Activated CD4-positive, alpha-beta T cell treated with anti-CD3 and anti-CD28 coated beads for 4 hours (primary cell): ENCODE data around the gene SEPSECS.
A peak's percentile ranks its signal among the peaks of the same experiment; 100 is the strongest.

ENCODE experiments used
- DNase-seq, 2 donors: peaks; one replicate each; pipeline ENCODE4 v3.0.0-alpha.2; 2020

SEPSECS gene

DNA sequence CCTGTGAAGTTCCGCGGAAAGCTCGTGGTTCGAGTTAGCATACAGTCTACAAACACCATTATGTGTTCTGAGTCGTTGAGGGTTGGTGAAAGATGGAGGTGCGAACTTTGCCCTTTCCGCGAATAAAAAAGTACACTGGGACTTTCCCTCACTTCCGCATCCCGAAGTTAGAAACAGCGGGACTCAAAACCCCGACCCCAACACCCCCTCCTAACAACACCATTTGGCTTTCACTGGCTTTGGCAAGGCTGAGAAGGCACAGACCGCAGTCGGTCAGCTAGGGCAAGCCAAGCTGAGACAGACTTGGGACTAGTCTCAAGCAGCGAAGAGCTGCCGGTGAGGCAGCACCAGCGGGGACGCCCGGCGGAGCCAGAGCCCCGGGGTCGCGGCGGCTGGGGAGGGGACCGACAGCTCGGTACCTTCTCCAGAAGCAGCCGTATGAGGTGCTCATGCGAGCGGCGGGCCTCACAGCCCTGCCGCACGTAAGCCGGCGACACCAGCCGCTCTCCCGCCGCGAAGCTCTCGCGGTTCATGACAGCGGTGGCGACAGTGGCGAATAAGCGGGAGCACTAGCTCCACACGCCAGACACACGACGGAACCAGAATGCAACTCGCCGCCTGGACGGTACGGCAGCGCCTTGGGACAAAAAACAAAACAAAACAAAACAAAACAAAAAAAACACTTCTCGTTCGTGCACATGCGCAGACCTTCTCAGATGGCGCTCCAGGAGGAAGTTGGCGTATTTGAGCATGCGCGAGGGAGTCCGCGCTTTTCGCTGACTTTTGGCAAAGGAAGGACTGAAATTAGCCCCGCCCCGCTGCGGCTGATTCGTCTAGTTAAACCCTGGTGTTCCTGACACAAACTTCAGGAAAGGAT lies at the start of gene SEPSECS:
TSS of gene SEPSECS (minus strand) at position 613 of the 877 bp plus-strand sequence. CDS start at position 533, 80 bp downstream.
- peak; percentile 92 to 94 for DNase-seq

DNA sequence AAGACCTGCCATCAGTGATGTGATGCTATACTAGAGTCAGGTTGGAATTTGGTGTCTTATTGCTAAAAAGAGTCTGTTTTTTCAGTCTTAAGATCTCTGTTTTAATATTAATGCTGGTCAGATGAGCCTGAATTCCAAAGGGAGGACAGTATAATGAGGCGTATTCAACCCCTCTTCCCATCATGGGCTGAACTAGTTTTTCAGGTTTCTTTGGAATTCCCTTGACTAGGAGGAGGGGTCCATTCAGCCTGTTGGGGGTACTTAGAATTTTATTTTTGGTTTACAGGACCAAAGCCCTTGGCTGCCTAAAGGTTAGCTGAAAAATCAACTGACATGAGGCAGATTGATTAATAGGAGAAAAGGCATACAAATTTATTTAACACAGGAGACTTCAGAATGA lies 49.5 kb upstream of the SEPSECS start:
- DNase-seq = no peak

DNA sequence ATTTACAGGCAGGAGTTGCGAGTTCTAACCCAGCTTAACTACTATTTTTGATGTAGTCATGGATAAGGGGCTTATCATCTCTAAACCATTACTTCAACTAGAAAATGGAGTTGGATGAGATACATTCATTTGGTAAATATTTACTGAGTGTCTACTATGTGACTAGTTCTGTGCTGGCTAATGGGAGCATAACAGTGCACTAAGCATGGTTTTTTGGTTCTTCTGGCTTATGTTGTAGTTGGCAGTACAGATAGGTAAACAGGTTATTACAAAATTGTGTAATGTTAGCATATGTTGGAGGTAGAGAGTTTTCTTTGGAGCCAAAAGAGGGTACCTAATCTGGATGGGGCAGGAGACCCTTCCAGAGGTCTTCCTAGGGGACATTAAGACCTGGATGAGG lies 47.7 kb upstream of the SEPSECS start:
- DNase-seq = no peak

DNA sequence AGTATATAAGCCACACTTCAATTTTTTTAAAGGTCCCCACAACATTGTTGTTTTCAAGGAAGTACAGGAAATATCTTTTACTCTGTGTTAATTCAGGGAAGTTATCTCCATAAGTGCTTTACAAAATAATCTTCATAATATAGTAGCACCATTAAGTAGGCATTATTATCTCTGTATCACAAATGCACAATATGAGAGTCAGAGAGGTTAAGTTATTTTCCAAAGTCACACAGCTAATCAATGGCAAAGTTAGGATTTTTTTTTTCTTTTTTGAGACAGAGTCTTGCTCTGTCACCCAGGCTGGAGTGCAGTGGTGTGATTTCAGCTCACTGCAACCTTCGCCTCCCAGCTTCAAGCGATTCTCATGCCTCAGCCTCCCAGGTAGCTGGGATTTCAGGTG lies 38.5 kb upstream of the SEPSECS start:
- no peak for DNase-seq

DNA sequence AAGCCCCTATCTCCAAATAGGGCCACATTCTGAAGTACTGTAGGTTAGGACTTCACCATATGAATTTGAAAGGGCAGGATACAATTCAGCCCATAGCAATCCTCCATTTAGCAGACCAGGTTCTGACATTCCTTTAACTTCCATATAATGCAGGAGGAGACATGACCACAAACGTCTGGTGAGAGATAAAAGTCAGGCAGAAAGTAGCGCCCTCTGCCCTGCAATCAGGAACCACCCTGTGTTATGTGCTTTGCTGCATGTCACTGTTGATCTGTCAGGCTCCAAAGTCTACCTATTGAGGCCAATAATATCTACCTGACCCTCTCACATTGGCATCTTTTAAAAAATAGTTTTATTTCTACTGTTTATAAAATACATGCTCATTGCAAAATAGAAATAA lies 30.2 kb upstream of the SEPSECS start:
- no peak for DNase-seq

- no peak for DNase-seq
These were observed 23.8 kb upstream of the SEPSECS start for GRCh38 chr4:25184056-25184455.

DNA sequence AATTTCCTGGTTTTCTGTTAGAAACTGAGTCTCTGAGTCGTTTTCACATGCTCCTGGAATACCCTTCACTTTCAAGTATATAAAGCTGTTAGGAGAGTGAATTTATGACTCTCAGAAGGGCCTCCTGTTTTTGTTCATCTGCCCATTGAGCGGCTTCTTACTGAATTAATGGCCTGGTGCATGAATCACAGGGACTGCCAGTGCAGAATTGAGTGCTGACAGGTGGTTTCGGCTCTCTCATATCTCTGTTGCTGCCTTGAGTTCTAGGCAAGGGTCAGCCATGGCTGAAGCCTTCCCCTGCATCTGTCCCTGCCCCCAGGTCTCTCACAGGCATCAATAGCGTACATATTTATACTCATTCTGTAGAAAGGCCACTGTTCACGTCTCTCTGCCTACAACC lies 22.7 kb upstream of the SEPSECS start:
- DNase-seq = no peak

GRCh38 chr4:25180524-25181131 lies 20.4 kb upstream of the SEPSECS start:
- DNase-seq = peak; percentile 12 to 24

GRCh38 chr4:25178838-25179261 lies 18.6 kb upstream of the SEPSECS start:
- peak in 1 of 2 donors; percentile 16 for DNase-seq

DNA sequence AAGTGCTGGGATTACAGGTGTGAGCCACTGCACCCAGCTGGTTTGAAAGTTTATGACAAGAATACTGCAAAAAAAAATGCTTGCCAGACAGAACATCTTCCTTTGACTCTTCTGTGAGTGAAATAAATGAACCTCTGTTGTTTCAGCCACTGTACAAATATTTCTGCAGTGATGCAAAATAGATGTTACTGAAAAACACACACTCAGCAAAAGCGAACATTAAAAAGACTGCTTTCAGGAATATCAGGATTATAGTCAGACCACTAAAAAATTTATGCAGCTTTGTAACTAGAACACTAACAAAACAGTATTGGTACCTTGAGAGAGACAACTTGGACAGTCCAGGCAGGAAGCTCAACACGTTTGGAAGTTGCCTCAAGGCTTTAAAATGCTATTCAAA lies 16.9 kb upstream of the SEPSECS start:
- no peak for DNase-seq

GRCh38 chr4:25174674-25175073 lies 14.4 kb upstream of the SEPSECS start:
- DNase-seq = no peak

GRCh38 chr4:25172961-25173915 lies 13.0 kb upstream of the SEPSECS start:
- DNase-seq = no peak

DNA sequence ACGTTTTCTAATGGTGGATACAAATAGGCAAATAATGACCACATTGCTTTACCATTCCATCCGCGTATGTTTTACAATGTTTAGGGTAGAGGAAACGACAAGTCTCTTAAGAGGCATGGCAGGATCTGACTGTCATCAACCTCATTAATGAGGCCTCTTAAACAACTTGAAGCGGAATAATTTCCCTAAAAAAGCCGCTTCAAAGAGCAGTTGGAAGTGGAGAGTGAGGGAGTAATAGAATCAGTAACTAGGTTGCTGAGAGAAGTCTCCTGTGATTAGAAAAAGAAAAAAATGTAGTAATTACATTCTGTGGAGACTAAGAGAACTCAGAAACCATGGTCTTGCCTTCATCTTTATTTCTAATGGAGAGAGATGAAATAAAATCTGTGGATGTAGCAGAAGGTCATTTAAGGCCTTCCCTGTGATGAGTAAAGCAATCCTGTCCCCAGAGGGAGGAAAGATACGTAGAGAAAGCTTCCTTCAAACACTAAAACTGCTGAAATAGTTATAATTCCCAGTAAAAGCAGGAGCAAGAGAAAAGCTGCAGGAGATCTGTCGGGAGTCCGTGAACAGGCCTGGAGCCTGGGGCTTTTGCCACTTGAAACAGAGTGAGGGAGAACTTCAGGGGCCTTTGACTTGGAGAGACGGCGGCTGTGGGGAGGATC lies 11.1 kb upstream of the SEPSECS start:
- DNase-seq = no peak

DNA sequence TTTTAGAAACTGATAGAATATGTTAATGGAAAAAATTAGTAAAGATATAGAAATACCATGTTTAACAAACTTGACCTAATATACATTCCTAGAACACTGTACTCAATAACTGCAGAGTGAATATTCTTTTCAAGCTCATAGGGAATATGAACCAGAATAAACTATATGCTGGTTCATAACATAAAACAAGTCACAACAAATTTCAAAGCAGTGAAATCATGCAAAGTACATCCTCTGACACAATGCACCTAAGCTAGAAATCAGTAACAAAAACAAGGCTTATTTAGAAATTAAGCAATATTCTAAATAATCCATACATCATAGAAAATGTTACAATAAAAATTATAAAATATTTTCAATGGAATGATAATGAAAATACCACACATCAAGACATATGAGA lies 9.2 kb upstream of the SEPSECS start:
- no peak for DNase-seq

DNA sequence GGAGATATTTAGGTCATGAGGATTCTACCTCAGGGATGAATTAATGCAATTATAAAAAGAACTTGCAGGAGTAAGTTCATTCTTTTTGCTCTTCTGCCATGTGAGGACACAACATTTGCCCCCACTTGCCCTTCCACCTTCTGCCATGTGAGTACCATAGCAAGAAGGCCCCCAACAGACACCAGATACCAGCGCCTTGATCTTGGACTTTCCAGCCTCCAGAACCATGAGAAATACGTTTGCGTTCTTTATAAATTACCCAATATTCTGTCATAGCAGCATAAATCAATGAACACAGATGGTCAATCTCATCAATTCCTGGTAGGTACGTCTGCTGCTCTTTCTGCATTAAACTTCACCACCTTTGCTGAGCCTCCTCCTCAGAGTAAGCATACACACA lies 5.7 kb upstream of the SEPSECS start:
- no peak for DNase-seq

DNA sequence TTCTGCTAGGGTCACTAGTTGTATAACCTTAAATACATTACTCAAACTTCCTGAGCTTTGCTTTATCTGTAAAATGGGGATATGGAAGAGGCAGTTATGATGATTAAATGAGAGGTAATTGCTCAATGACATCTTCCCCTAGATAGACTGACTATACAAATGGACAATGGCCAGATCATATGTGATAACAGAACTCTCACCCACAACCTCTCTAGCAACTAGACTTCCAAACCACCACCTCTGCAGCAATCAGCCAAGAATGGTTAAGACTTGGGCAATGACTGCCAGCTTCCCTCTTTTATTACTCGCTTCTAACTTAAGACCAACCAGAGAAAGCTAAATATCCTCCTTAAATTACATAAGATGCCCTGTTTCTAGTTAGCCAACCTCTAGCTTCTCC lies 2.9 kb upstream of the SEPSECS start:
- DNase-seq = no peak

- no peak for DNase-seq
These were observed 2.3 kb upstream of the SEPSECS start for GRCh38 chr4:25162566-25162965.

DNA sequence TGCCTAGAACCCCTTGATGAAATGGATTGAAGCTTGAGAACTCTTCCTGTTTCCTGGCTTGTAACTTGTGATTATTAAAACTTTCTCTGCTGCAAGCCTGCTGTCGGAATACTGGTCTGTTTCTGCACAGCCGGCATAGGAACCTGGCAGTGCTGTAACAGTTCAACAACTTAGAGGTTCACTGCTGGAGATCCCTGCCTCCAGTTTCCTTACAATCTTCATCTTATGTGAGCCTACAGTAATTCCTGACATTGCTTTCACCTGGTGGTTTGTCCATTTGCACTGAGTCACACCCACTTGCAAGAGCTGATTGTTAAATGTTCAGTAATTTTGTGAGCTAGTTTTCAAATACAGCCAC lies 1.3 kb upstream of the SEPSECS start:
- DNase-seq = no peak

DNA sequence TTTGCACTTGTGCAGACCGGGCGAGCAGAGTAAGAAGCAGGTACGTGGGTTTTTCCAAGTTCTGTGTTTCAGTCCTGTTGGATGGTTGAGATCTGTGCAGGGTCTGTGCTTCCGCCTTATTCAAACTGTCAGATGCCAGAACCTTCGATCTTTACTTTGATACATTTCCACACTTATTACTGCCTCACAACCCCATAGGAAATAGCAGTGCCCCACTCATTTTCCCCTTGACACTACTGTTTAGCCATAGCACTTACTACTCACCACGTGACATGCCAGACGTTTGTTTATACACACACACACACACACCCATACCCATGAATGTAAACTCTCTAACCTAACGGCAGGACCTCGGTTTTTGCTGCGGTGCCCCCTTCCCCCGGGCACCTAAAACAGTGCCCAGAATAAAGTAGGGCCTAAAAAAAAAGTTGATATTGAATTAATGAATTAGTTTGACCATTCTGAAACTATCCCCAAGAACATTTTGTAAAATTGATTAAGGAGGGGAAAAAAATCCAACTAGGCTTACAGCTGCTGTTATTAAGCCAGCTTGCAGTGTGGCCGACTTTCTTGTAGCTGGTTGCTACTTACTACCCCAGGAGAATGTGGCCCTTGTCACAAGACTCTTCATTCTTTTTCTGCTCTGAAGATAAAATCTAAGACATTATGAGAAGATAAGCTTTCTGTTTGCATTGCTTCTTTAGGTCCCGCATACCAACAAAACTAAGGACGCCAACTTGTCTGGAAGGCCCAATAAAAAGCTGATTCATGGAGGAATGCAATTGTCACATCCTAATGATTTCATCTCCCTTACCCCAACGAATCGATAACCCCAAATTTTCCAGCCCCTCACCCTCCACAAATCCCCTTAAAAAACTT lies 704 bp upstream of the SEPSECS start:
- no peak for DNase-seq

DNA sequence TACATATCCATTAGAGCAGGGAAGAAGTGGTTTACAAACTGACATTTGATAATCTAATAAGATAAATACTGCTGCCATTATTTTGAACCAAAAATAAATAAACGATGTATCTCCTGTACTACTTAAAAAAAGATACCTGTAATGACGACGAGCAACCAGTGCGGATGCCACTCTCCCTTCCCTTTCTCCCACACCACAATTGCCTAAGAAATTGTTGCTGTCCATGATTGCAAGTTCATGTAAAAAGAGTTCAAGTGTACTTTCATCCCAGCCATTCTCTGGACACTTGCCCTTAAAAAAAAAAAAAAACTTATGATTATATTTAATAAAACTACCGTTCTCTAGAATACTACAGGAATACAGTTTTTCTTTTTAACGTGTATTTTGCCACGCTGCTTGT lies 1.4 kb downstream of the SEPSECS start:
- no peak for DNase-seq

DNA sequence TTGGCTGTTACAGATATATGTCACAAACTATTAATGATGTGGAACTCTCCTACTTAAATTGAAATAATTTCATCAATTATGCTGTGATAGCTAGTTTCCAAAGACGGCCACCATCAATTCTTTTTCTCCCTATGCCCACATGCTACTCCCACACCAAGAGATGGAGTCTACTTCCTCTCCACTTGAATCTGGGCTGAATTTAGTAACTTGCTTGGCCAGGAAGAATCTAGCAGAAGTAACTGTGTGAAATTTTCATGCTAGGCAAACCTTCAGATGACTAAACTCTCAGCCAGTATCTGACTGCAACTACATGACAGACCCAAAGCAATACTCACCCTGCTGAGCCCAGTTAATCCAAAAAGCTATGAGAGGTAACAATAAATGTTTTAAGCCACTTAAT lies 3.2 kb downstream of the SEPSECS start:
- DNase-seq = no peak

GRCh38 chr4:25155947-25156346 lies 4.3 kb downstream of the SEPSECS start:
- DNase-seq = no peak
